Fibroblast of lung (primary cell): ENCODE results near the gene CDKN1A. TPM values are rescaled to one million over a fixed set of nuclear protein-coding genes. Genes with fewer than 3 reads are reported as not detected.
A peak's percentile ranks its signal among the peaks of the same experiment; 100 is the strongest.

ENCODE experiments used
- DNase-seq, 2 donors: peaks; one replicate each; pipeline versions ENCODE4 v3.0.0 to v3.0.0-alpha.2; 2010; ENCODE audit warnings: low read depth in 2 of 2
- H2AFZ ChIP-seq: 2 replicates; pipeline ENCODE4 v1.5.1; 2012; ENCODE audit warnings: low read length, control low read depth, inconsistent platforms
- H3K27ac ChIP-seq: 2 replicates; pipeline ENCODE4 v1.5.1; 2011; ENCODE audit warnings: low read length, control low read depth; ENCODE audit not compliant: insufficient read depth
- H3K27me3 ChIP-seq: 2 replicates; pipeline ENCODE4 v1.5.1; 2011; ENCODE audit warnings: mild to moderate bottlenecking, low read length; ENCODE audit not compliant: control insufficient read depth, insufficient read depth
- H3K36me3 ChIP-seq: 2 replicates; pipeline ENCODE4 v1.5.1; 2011; ENCODE audit warnings: low read length; ENCODE audit not compliant: control insufficient read depth, insufficient read depth
- H3K4me1 ChIP-seq: 2 replicates; pipeline ENCODE4 v1.5.1; 2011; ENCODE audit warnings: low read length; ENCODE audit not compliant: control insufficient read depth, insufficient read depth; ENCODE audit errors: extremely low read depth
- H3K4me2 ChIP-seq: 2 replicates; pipeline ENCODE4 v1.5.1; 2011; ENCODE audit warnings: low read length, control low read depth; ENCODE audit not compliant: insufficient read depth; ENCODE audit errors: extremely low read depth
- H3K4me3 ChIP-seq, 4 experiments: fragments of 200-600 bp in 1 of 4; sonication (generic) in 1 of 4; replicated peaks in 1 of 4; 2 replicates each; pipeline ENCODE4 v1.5.1; 2011 to 2016; ENCODE audit warnings: low read length in 4 of 4, low read depth in 3 of 4, mild to moderate bottlenecking in 3 of 4, control low read depth in 2 of 4, inconsistent platforms in 1 of 4, mixed read lengths in 1 of 4; ENCODE audit not compliant: insufficient read depth in 1 of 4; ENCODE audit errors: control extremely low read depth in 1 of 4
- H3K79me2 ChIP-seq: 2 replicates; pipeline ENCODE4 v1.5.1; 2012; ENCODE audit warnings: mild to moderate bottlenecking, low read length, inconsistent platforms; ENCODE audit not compliant: control insufficient read depth, insufficient read depth
- H3K9ac ChIP-seq: 2 replicates; pipeline ENCODE4 v1.5.1; 2011; ENCODE audit warnings: mild to moderate bottlenecking, low read length, control low read depth; ENCODE audit not compliant: insufficient read depth
- H3K9me3 ChIP-seq: 2 replicates; pipeline ENCODE4 v1.5.1; 2012; ENCODE audit warnings: low read depth, low read length; ENCODE audit not compliant: control insufficient read depth, insufficient read depth
- H4K20me1 ChIP-seq: 2 replicates; pipeline ENCODE4 v1.5.1; 2011; ENCODE audit warnings: low read length; ENCODE audit not compliant: control insufficient read depth, insufficient read depth; ENCODE audit errors: extremely low read depth
- EZH2 ChIP-seq: IDR thresholded peaks from 2 replicates; pipeline ENCODE4 v1.5.1; 2012; ENCODE audit warnings: low read length, control low read depth, mild to moderate bottlenecking; ENCODE audit errors: missing control alignments
- polyA plus RNA-seq, 2 donors: library from polyadenylated mRNA; depleted of rRNA in 1 of 2; stranded (reverse) in 1 of 2; unstranded in 1 of 2; fragments of >200 nt; gene quantifications; 2 replicates each; pipeline ENCODE4 v1.2.1, GENCODE V29; 2011 to 2012; ENCODE audit warnings: missing spikeins in 1 of 2
- total RNA-seq: library from RNA; depleted of rRNA; stranded (reverse); fragments of >200 nt; gene quantifications from 2 replicates; pipeline ENCODE4 v1.2.1, GENCODE V29; 2014
- TF ChIP-seq, protein P1 (sequence below), 2 donors: IDR thresholded peaks in 1 of 2; conservative IDR thresholded peaks in 1 of 2; 1 replicate in 1 of 2; 2 replicates in 1 of 2; pipeline ENCODE4 v1.5.1; 2011 to 2012; ENCODE audit warnings: low read length in 2 of 2, control low read depth in 1 of 2, inconsistent platforms in 1 of 2, low read depth in 1 of 2, mild to moderate bottlenecking in 1 of 2

CDKN1A gene
- total and polyA plus RNA-seq, 2 donors (not counting 1 experiment from before 2014, with no cell fraction given), result 166 to 900 TPM

DNA sequence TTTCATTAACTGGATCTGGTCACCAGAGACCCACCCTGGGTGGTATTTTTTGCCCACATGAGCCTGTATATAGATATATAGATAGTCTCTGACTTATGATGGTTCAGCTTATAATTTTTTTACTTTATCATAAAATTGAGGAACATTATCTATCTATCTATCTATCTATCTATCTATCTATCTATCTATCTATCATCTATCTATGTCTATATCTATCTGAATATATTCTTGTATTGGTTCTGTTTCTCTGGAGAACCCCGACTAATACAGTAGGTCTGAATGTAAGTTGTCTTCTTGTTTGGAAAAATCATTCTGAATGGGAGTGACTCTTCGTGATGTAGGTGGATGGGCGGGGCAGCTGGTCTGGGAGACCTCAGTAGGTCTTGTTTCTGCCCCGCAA is 13.3 kb upstream of the CDKN1A start:
- Histone ChIP-seq H3K9me3 (no peaks in the 10 kb centered on the region), H3K79me2 (no peaks in the 10 kb centered on the region), H3K9ac (no peak overlapping the region), H3K36me3 (no peaks in the 10 kb centered on the region), H2AFZ (no peak overlapping the region), H3K27ac (no peak overlapping the region), H4K20me1 (no peaks in the 10 kb centered on the region), H3K4me1 (peaks cover 9% of the 10 kb centered on the region), H3K4me3 (no peak overlapping the region), H3K4me2 (no peak overlapping the region), H3K27me3 (no peaks in the 10 kb centered on the region)
- no peak for DNase-seq
- TF ChIP-seq EZH2, result no peak
- TF ChIP-seq, protein P1, sequence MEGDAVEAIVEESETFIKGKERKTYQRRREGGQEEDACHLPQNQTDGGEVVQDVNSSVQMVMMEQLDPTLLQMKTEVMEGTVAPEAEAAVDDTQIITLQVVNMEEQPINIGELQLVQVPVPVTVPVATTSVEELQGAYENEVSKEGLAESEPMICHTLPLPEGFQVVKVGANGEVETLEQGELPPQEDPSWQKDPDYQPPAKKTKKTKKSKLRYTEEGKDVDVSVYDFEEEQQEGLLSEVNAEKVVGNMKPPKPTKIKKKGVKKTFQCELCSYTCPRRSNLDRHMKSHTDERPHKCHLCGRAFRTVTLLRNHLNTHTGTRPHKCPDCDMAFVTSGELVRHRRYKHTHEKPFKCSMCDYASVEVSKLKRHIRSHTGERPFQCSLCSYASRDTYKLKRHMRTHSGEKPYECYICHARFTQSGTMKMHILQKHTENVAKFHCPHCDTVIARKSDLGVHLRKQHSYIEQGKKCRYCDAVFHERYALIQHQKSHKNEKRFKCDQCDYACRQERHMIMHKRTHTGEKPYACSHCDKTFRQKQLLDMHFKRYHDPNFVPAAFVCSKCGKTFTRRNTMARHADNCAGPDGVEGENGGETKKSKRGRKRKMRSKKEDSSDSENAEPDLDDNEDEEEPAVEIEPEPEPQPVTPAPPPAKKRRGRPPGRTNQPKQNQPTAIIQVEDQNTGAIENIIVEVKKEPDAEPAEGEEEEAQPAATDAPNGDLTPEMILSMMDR (conservative IDR thresholded peaks at IDR 0.05 in 1 of 2, IDR thresholded peaks at IDR 0.05 in 1 of 2; ENCODE audit: low read depth in 1 of 2, low read length in 2 of 2), result no peak

DNA sequence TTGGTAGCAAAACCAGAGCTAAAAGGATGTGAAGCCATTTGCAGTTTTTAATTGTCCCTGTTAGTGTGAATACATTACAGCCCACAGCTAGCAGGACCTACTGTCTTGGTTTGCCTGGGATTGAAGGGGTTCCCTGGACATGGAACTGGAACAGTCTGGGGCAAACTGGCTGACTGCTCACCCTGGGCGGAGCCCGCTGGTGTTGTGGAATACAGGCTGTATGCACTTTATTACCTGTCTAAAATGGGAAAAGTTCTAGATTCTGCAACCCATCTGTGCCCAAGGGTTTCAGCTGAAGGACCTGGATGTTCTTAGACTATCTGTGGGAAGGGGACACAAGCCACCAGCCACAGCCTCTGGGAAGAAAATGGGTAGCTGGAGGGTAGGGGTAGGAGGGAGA is 12.2 kb upstream of the CDKN1A start:
- Histone ChIP-seq H3K4me2 (peak overlapping the region; percentile 29), H2AFZ (no peak overlapping the region)

DNA sequence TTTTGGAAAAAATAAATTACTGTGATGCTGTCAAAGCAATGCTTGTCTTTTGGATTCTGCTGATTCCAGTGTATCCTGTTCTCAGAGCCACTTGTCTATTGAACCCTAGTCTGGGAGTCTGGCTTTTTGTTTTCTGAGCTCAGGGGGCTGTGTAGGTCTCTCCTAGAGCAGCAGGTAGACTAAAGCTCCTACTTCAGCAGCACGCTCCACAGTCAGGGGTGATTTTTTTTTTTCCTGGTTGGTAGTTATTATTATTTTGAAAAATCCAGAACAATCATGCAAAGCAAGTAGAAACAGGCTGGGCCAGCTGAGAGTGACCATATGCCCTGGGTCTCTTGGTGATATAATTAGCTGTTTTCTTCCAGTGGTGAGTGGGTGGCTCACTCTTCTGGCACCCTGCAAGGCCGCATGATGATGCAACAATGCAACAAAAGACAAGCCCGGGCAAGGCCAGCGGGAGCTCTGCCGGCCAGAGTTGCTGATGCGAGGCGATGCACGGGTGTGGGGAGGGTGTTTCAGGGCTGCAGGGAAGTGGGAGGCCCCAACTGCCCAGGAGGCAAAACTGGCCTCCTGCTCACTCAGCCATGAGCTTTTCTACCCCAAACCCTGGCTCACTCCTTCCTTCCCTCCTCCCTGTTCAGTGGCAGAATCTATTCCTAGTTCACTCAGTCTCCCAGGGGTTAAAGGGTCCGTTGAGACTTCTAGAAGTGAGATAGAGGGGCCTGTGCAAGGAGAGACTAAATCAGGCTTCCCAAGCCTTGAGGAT is 11.5 kb upstream of the CDKN1A start:
- Histone ChIP-seq H4K20me1 (no peaks in the 10 kb centered on the region), H2AFZ (no peak overlapping the region), H3K79me2 (no peaks in the 10 kb centered on the region), H3K27me3 (no peaks in the 10 kb centered on the region), H3K36me3 (no peaks in the 10 kb centered on the region), H3K9ac (no peak overlapping the region), H3K4me3 (no peak overlapping the region), H3K9me3 (no peaks in the 10 kb centered on the region), H3K4me1 (peaks cover 7% of the 10 kb centered on the region), H3K4me2 (peak overlapping the region; percentile 23), H3K27ac (peak overlapping the region; percentile 45)
- peak; percentile 97 for DNase-seq
- TF ChIP-seq, protein P1 (conservative IDR thresholded peaks at IDR 0.05 in 1 of 2, IDR thresholded peaks at IDR 0.05 in 1 of 2; ENCODE audit: low read depth in 1 of 2, low read length in 2 of 2), result no peak
- TF ChIP-seq EZH2, result no peak

More for the DNA sequence above, 12.2 kb upstream of the CDKN1A start:
- no peak for DNase-seq
- H3K9ac ChIP-seq, result no peak overlapping the region
- H3K27ac ChIP-seq, result no peak overlapping the region
- H3K36me3 ChIP-seq, result no peaks in the 10 kb centered on the region
- peaks cover 7% of the 10 kb centered on the region for H3K4me1 ChIP-seq
- TF ChIP-seq, protein P1 (conservative IDR thresholded peaks at IDR 0.05 in 1 of 2, IDR thresholded peaks at IDR 0.05 in 1 of 2; ENCODE audit: low read depth in 1 of 2, low read length in 2 of 2), result no peak
- no peaks in the 10 kb centered on the region for H3K79me2 ChIP-seq
- no peak overlapping the region for H3K4me3 ChIP-seq
- no peaks in the 10 kb centered on the region for H3K27me3 ChIP-seq
- no peaks in the 10 kb centered on the region for H4K20me1 ChIP-seq
- H3K9me3 ChIP-seq, result no peaks in the 10 kb centered on the region
